Activated CD4-positive, alpha-beta T cell treated with anti-CD3 and anti-CD28 coated beads, Interleukin-2, amount 50 U/mL, for 16 hours (primary cell): ENCODE data around the gene TTC23L.
A peak's percentile ranks its signal among the peaks of the same experiment; 100 is the strongest.
"Not testable (repeated sequence)": the region's sequence is repeated elsewhere in the genome, so short reads cannot be mapped to it uniquely, and the experiment has no call there.

ENCODE experiments used
- DNase-seq: peaks from one replicate; pipeline ENCODE4 v3.0.0-alpha.2; 2020

The TTC23L gene

DNA sequence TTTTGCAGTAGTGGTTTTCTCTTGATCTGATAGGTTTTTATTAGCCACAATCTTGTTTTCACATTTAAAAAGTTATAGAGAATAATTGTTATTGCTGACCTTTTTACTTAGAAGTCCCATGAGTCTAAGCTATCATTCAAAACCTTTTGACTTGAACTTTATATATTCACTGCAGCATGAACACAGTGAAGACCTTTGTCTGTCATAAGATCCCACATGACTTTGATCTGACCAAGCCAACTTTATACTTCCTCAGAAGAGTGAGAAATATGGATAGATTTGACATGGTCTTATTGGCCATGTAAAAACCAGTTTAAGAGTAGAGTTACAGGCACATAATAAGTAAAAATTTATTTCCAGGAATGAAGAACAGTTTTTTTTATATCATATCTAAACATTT lies 42.3 kb downstream of the TTC23L start:
- DNase-seq = no peak

DNA sequence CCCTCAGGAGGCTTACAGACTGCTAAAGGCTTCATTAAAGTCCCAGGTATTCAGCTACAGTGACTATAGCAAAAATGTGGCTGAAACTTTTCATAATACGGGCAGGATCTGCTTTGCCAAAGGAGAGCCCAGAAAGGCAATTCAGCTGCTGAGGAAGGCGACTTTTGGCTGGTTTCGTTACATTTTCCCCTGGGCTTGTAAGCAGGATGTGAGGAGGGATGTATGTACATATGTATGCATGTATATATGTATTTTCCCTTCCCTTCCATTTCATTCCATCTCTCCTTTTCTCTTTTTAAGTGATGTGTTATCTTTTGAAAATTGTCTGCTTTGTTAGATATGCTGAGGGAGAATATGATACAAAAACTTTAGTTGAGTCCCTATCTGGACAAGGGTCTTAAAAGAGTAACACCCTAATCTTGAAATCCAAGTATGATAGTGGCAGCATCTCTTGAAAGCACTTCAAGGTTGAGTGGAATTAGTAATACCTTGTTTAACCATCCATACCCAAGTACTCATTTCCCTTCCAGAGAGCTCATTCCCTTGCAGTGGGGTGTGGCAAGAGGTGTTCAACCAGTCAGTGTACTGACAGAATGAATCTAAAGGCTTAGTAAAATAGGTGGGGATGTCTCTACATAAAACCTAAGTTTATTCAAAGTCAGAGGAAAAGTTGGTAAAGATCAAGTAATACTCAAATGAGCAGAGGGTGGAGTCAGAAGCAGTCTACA lies 47.6 kb downstream of the TTC23L start:
- DNase-seq = no peak

DNA sequence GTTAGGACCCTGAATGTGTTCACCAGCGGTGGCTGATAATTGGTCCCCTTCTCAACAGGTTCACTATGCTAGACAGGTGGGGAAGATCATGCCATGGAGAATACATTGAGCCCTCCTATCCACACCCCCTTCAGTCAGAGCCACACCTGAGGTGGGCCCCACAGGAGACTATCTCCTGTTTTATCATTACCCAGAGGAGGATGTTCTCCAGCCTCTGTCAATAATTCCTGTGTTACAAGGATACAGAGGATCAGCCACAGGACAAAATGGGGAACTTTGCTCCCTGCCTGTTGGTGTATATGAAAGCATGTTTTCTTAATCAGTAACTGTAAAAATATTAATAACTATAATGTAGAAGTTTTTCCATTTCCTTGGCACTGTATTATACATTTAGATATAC lies 50.4 kb downstream of the TTC23L start:
- DNase-seq = no peak

DNA sequence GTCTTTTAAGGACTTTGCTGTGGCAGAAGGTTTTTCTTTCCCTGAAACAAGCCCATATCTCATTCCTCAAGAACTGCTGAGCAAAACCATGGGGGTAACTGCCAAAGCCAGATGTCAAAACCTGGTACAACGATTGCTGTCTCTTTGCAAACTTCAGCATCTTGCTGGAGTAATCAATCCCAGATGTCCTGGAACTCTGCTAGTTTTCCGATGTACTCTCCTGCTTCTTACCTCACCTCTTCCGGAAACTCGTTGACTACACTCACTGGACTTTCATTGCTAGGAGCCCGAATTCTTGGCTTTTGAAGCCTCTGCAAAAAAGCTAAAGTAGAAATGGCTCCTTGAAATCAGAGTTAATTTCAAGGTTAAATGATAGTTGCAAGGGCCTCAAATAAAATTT lies 53.0 kb downstream of the TTC23L start:
- no peak for DNase-seq

DNA sequence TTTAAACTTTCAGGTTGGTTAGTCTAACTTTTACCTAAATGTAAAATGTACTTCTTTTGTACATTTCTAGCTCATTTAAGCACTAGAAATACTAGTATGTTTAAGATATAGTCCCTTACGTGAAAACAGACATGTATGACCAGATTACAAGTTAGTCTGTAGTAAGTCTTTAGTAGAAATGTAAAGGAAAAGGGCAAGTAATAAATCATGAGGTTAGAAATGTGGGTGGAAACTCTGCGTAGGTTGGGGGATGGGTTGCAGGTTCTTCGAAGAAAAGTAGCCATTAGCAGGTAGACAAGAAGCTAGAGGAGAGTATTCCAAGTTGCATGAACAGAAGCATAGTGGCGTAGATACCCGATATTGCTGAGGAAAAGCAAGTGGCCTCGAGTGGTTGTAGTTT lies 53.5 kb downstream of the TTC23L start:
- no peak for DNase-seq

DNA sequence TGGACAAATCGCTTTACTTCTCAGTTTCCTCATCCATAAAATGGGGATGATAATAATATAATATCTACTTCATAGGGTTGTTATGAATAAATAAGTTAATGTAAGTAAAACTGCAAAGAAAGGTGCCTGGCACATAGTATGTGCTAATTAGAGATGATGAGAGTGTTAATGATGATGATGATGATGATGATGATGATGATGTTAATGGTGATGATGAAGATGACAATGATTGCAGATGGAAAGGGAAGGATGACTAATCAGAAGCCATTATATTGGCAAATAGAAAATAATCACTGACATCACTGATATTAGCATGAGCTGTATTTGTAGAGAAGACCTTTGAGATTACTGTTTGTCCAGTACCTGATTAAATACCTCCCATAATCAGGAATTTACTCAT lies 55.8 kb downstream of the TTC23L start:
- DNase-seq = no peak

DNA sequence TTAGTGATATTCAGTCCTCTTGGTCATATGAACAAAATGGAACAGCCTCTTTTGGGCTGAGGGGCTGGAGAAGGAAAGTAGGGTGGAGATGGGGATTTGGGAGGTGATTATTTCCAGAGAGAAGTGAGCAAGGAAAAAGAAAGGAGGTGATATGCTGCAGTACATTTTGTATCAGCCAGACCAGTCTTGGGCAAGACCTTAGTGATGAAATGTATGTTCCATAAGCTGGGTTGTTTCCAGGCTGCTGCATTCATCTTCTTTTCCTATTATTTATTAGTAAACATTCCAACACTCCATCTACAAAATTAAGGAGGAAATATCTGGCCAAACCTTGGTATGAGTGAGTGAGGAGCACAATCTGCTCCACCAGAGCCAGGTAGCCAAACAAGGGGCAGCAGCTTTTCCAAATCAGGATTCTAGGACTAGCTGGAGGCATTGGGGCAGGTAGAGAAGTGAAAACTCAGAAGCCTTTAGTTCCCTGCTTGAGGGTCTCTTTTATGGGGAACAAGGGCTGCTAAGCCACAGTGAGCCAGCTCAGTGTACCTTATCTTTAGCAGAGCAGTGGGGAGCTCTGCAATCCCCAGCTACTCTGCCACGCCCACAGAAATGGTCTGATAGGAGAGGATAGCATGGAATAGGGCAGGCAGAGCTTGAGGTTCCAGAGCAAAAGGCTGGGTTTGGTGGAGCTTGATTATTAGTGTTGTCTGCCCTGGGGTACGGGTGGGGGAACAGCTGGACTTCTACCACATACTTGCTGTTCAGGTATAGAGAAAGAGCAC lies 56.9 kb downstream of the TTC23L start:
- no peak for DNase-seq

DNA sequence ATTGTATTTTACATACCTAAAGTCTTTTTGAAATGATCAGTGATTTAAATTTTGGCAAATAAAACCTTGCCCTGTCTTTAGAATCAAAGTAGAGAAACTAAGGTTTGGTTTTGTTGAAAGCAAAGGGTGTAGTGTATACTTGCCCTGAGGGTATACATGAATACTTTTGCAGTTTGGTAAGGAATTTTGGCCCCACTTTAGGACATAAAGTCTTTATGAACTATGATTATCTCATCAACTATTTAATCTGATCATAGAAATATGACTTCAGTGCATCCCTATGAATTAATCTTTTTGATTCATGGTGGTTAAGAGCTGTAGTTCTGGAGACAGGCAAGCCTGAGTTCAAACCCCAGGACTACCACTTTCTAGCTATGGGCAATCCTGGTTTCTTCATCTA lies 58.7 kb downstream of the TTC23L start:
- no peak for DNase-seq

DNA sequence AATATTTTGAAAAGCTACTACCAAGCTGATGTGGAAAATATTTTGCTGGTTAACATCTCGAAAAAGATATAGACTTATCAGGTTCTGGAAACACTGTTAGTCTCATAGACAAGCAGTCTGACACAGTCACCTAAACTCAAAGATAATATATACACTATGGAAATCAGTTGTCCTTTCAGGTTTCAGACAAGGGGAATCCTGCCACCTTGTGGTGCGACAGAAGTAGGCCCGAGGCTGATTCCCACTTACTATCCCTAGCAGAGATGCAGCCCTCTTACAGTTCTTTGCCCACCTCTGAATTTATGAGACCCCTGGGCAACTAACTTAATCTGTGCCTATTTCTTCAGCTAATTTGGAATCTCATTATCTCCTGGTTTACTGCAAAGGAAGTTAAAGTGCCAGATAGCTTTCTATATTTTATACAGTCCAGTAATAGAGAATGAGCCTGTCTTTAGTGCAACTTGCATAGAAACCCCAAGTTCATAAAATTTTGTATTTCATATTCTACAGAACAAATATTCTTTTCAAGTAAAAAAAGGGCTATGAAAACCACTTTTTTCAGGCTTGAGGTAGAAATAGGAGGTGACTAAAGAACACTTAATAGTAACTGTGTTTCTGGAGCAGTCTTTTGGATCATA lies 59.4 kb downstream of the TTC23L start:
- peak; percentile 62 for DNase-seq

DNA sequence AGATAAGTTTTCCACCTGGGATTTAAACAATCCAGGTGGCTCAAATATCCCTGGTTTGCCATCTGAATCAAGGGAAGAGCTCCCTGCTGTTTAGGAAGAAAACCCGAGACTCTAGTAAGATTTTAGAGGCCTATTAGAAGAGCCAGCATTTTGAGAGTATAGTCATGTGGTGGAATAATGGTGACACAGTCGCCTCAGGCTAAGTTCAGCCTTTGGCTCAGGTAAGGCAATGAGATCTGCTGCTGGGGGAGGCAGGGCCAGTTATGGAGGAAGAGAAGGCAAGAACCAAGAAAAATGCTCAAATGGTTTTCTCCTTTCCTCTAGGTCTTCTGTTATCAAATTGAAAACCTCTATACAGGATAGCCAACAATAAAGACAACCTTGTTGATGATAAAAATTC lies 60.1 kb downstream of the TTC23L start:
- no peak for DNase-seq

DNA sequence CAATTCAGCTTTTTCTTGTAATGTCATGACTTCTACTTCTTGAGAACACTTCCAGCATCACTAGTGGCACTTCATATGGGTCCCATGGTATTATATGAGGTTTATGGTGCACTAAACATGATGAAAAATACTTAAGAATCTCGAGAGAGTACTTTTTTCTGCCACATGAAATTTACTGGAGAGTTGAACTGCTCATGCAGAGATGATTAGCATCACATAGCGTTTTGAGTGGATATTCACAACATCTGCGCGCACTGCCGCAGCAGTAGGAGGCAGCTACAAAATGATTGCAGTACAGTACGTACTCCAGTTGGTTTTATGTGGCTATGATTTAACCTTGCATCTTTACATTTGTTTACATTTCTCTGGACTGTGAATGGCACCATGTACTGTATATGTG lies 61.7 kb downstream of the TTC23L start:
- DNase-seq = no peak

DNA sequence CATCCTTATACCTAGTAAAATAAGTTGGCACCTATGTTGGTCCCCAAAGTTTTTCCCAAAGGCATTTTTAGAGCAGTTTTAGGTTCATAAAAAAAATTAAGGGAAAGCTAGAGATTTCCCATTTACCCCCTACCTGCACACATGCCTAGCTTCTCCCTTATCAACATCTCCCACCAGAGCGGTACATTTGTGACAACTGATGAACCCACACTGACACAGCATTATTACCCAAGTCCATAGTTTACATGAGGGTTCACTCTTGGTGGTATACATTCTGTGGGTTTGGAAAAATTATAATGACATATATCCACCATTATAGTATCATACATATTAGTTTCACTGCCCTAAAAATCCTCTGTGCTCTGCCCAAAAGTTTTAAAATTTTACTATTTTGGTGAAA lies 64.3 kb downstream of the TTC23L start:
- no peak for DNase-seq

DNA sequence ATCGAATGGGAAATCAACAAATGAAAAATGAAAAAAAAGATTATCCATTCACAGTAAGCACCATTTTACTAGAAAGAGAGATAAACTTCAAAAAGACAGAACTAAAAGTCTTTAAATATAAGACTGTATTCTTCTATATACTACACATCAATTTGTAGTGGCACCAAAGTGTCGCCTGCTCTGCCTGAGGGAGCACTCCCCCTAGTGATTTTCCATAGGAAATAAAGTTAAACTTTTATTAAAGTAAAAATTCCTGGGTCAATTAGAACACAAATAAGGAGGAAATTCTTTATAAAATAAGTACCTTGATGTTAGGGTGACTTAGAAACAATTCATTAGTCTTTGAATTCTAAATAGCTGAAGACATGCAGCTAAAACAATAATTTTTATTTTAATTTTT lies 66.6 kb downstream of the TTC23L start:
- no peak for DNase-seq

DNA sequence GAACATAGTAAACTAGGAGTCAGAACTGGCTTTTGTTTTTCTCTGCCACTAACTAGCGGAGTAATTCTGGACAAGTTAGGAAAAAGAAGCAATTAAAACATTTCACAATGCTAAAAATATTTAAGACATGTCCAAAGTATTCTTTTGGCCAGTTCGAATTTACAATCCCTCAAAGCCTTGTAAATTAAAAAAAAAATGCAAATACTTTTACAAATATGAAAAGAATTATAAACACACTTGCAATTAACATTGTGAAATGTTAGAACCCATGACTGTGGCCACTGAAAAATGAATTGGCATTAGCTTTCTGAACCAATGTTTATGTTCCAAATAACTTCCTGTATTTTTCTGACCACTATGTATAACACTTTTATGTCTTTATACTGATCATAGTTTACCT lies 74.1 kb downstream of the TTC23L start:
- no peak for DNase-seq

DNA sequence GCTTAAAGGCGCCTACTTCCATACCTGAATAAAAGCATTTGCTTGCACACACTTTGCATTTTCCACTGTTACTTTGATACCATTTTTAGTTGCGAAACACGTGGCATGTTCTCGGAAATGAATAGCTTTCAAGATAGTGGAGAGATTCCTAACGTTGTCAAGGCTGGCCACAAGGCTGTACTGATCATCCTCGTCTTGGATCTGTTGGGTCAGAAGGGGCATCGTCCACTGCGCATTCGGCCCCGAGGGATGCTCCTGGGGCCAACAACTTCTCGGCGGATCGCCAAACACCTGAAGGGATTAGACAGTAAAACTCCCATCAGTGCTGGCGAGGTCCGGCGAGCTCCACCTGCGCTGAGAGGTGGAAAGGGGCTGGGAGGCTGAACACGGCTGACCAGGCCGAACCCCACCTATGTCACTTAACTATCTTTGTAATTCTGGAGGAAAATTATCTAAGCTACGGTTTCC lies 75.7 kb downstream of the TTC23L start:
- peak; percentile 38 for DNase-seq

DNA sequence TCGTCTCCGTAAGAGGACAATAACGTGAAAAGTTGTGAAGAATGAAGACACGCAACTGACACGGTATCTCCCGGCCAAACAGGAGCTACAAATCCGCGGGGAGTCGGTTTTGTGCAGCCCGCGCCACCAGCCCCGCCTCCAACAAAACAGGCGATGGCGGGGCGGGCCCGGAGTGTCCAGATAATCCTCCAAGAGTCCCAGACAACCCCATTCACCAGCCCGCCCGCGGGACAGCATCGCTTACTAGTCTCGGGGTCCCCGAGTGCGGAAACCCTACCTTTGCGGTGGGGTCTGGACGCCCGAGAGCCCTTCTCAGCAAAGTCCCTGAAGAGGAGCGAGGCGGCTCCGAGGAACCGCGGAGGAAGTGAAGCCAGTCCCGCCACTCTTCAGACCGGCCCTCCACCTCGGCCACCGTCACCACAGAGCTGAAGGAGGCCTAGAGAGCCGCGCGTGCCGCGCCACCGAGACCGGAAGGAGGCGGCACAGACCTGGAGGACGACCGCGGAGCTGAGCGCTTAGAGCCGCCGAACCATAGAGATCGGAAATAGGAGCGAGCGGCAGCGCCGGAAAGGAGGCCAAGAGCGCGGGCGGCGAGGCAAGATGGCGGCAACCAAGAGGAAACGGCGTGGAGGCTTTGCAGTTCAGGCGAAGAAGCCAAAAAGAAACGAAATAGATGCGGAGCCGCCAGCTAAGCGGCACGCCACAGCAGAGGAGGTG lies 76.3 kb downstream of the TTC23L start, which contains the start of the genes BRIX1 and RAD1:
TSS of gene BRIX1 (plus strand) at position 573 of the 717 bp plus-strand sequence. CDS start at position 601, 28 bp downstream.
TSS of gene RAD1 (minus strand) at position 366 of the 717 bp plus-strand sequence. CDS start 612 bp downstream, outside the sequence.
- peak; percentile 97 for DNase-seq

DNA sequence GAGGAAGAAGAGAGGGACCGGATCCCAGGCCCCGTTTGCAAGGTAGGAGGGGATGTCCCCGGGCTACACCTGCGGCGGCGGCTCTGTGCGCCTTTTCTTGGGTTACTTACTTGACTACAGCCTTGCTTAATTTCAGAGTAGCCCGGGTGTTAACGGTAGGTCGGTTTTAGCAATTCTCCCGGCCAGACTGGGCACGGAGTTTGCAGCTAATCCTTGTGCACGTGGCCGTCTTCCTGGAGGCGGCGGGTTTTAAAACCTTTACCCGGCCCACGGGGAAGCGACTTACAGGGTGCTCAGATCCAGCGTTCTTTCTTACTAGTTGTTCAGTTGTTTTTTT lies 76.9 kb downstream of the TTC23L start:
- no peak for DNase-seq

DNA sequence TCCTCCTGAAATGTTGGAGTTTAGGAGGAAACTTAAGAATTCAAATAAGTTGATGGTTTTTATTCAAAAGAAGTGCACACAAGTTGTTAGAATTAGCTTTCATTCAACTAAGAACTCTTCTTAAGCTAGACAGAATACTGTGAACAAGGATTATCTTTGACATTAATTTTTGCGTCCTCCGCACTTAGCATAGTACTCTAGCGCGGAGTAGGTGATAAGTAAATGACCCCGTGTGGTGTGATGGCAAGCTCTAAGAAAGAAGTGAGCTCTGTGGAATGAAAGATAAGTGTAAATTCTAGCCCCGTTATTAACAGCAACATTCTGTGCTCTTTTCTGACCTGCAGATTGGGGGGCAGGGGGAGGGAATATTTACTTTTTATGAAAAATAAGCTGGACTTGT lies 77.6 kb downstream of the TTC23L start:
- no peak for DNase-seq

DNA sequence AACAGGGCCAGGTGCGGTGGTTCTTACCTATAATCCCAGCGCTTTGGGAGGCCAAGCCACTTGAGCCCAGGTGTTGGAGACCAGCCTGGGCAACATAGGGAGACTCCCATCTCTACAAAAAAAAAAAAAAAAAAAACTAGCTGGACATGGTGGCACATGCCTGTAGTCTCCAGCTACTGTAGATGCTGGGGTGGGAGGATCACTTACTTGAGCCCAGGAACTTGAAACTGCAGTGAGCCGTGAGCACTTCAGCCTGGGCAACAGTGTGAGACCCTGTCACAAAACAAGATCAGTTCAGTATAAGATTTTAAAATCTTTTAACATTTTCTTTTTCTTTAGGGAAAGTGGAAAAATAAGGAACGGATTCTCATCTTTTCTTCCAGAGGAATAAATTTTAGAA lies 79.1 kb downstream of the TTC23L start:
- peak; percentile 19 for DNase-seq

DNA sequence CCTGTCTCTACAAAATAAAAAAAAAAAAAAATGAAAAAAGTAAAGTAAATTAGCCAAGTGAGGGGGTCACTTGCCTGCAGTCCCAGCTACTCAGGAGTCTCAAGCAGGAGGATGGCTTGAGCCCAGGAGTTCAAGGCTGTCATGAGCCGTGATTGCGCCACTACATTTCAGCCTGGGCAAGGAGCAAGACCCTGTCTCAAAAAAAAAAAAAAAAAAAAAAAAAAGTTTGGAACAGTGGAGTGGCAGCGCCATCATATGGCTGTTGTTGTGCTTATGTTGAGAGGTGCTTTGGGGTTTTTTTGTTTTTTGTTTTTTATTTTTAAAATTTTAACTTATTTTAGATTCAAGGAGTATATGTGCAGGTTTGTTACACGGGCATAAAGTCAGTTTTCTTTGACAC lies 80.1 kb downstream of the TTC23L start:
- no peak for DNase-seq

DNA sequence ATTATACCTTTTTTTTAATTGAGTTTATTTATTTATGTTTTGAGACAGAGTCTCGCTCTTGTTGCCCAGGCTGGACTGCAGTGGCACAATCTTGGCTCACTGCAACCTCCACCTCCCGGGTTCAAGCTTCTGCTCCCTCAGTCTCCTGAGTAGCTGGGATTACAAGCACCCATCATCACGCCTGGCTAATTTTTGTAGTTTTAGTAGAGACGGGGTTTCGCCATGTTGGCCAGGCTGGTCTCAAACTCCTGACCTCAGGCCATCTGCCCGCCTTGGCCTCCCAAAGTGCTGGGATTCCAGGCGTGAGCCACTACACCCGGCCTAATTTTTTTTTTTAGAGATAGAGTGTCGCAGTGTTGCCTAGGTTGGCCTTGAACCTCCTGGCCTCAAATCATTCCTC lies 84.3 kb downstream of the TTC23L start:
- not testable (repeated sequence) for DNase-seq

DNA sequence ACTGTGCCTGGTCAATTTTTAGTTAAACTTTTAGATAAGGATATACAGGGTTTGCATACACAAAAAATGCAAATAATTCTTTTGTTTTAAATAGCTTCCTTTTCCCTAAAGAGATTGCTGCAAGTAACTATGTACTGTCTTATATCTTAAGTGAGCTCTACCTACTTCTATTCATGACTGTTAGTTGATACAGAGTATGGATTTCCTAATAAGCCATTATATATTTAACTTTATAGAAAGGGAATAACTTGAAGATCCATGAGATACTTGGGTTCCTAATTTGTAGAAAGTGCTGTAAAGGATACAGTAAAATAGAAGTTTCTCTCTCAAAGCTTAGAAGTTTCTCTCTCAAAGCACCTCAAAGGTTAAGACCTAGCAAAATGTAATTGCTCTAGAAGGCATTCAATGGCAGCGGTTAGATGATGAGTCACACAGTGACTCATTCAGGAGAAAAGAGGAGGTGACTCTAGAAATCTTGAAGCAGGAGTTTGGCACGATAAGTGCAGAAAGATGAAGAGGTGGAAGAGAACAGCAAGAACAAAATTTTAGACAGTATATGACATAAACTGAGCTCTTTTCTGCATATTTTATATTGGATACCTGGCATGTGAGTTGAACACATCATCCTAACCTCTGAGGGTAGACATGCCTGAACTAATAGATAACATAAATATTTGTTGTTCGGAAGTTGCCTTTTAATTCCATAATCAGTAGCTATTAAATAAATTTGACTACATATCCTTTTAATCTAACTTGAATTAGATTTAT lies 84.9 kb downstream of the TTC23L start:
- peak; percentile 83 for DNase-seq

DNA sequence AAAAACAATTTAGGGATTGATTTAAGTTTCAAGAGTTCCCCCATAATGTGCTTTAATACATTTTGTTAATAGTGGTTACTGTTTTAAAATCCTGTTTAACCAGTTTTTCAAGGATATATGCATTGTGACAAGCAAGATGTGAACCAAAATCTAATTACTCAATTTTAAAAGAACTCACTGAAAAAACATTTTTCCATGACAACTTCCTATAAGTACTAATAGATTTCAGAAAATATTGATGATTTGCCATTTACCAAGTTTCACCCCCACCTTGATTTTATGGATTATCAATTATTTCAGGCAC lies 85.5 kb downstream of the TTC23L start:
- no peak for DNase-seq
